Heart left ventricle (tissue), 16 donors: ENCODE data around the gene WBP1L. TPM values are rescaled to one million over a fixed set of nuclear protein-coding genes. Genes with fewer than 3 reads are reported as not detected.

Source experiments
- ATAC-seq, 4 donors: fragments of 200-7000 bp; cut with Tn5 transposase; one replicate each; pipeline ENCODE4 v1.9.1; 2020 to 2022; ENCODE audit warnings: moderate library complexity in 4 of 4, mild to moderate bottlenecking in 3 of 4, moderate number of reproducible peaks in 1 of 4
- DNase-seq, 5 donors: peaks; one replicate each; pipeline ENCODE4 v3.0.0-alpha.2; 2020
- H3K27ac ChIP-seq, 12 donors: fragments of 200-600 bp; sonication (generic) in 4 of 12; one replicate each; pipeline versions ENCODE4 v1.5.0 to v1.8.0; 2016 to 2022; ENCODE audit warnings: mild to moderate bottlenecking in 2 of 12
- H3K27me3 ChIP-seq, 9 donors: fragments of 200-600 bp; sonication (generic) in 2 of 9; one replicate each; pipeline versions ENCODE4 v1.5.1 to v1.8.0; 2016 to 2022; ENCODE audit warnings: mild to moderate bottlenecking in 3 of 9
- H3K36me3 ChIP-seq, 9 donors: fragments of 200-600 bp; sonication (generic) in 2 of 9; one replicate each; pipeline versions ENCODE4 v1.5.0 to v1.8.0; 2018 to 2022; ENCODE audit warnings: mild to moderate bottlenecking in 2 of 9
- H3K4me1 ChIP-seq, 12 donors: fragments of 200-600 bp; sonication (generic) in 4 of 12; one replicate each; pipeline versions ENCODE4 v1.5.0 to v1.8.0; 2016 to 2022; ENCODE audit warnings: mild to moderate bottlenecking in 3 of 12
- H3K4me3 ChIP-seq, 12 donors: fragments of 200-600 bp; sonication (generic) in 4 of 12; one replicate each; pipeline versions ENCODE4 v1.5.0 to v1.8.0; 2017 to 2022; ENCODE audit warnings: mild to moderate bottlenecking in 9 of 12, moderate library complexity in 4 of 12
- H3K9me3 ChIP-seq, 12 donors: fragments of 200-600 bp; sonication (generic) in 4 of 12; one replicate each; pipeline versions ENCODE4 v1.5.0 to v1.8.0; 2016 to 2022; ENCODE audit warnings: mild to moderate bottlenecking in 1 of 12
- CTCF ChIP-seq, 12 donors: fragments of 200-600 bp; sonication (generic) in 4 of 12; IDR thresholded peaks; one replicate each; pipeline versions ENCODE4 v1.5.0 to v1.8.0; 2018 to 2022; ENCODE audit warnings: antibody characterized with exemption in 12 of 12, mild to moderate bottlenecking in 5 of 12
- POLR2A ChIP-seq, 2 donors: fragments of 450-650 bp; IDR thresholded peaks; one replicate each; pipeline ENCODE4 v1.6.1; 2017; ENCODE audit warnings: antibody characterized with exemption in 2 of 2, mild to moderate bottlenecking in 2 of 2, moderate library complexity in 2 of 2
- WGBS, 4 donors: extraction: QIAGEN DNeasy Blood & Tissue Kit in 2 of 4; methylation state at CpG; one replicate each; pipeline versions ENCODE4 v1.1.5 to v1.1.7; 2013 to 2018; 5-methylcytosine and 5-hydroxymethylcytosine counted together
- intact Hi-C, 10 donors: fragments of 100-400 bp; cut with DNase I; formaldehyde crosslinking; loops; one replicate each; pipeline versions ENCODE4 v1.11.1 to v1.14.2; 2022
- polyA plus RNA-seq, 2 donors: library from polyadenylated mRNA; stranded (reverse); fragments of 200-250 nt; gene quantifications; one replicate each; pipeline ENCODE4 v1.2.3, GENCODE V29; 2013
- total RNA-seq, 9 donors: library from RNA; depleted of rRNA in 2 of 9; stranded (reverse); fragments of >200 nt in 2 of 9; fragmentation: NEBNext Ultra II Directional in 3 of 9; extraction: Animal tissue kit (Norgen Biotek cat#: 25700) in 3 of 9; gene quantifications; one replicate each; pipeline versions ENCODE4 v1.1.0 to v1.2.4, GENCODE V29; 2016 to 2023
- donor health status: ischemic (EF 13 %, LVEDD 7.1; RV severe dilation, severe dysfunction).
- donor health status: healthy with polysubstance abuse.
- donor health status: DM: no; HTN: yes; CAD: no.
- donor health status: DM: no; HTN: no; CAD: no.
- donor health status: ischemic (EF 25% LVEDD 6.9; RV normal size, moderate dysfunction).
- donor health status: ischemic (EF 25% LVEDD 5.7; RV mildly dilated, moderate dysfunction).
- donor health status: healthy.
- donor health status: DM: yes; HTN: yes; CAD: no.
- donor health status: ischemic (EF 35%, LVEDD 5.7; RV mildly dilated, moderate dysfunction).
- donor health status: nonischemic (EF 11% LVEDD 7.7; RV severe dilation, severe dysfunction).
- donor health status: DM: yes; HTN: yes; CAD: no.
- donor health status: PGD.
- donor health status: ischemic (EF 29% LVEDD 5.4; RV normal size, mild dysfunction).
- donor health status: nonischemic (EF 23%, LVEDD 6.1; RV moderate dilation, normal function).

The WBP1L gene
- total and polyA plus RNA-seq, 11 donors = 10.7 to 75.1 (median 27.6) TPM

GRCh38 chr10:102713539-102713813, 30.3 kb upstream of the WBP1L start:
- DNase-seq (no peak), ATAC-seq (peak; percentile 22 to 50 (median 38))
- Histone ChIP-seq H3K4me3 (peak overlapping the region; percentile 70 to 100 (median 90)), H3K27ac (peak overlapping the region; percentile 2 to 92 (median 83)), H3K9me3 (no peaks in the 10 kb centered on the region), H3K36me3 (no peaks in the 10 kb centered on the region), H3K27me3 (no peaks in the 10 kb centered on the region), H3K4me1 (peaks cover 0 to 41% (median 18%) of the 10 kb centered on the region in 12 donors)
- 0 to 2% (median 0%) methylated on average over 13 of the region's 13 CpGs for WGBS, 4 donors
- intact Hi-C loops = loop anchor here in 6 of 10 donors (2.0 to 10.0 kb wide), 6 partner anchors 36 to 621 kb away; partner anchors contain the start of gene TRIM8 (in 2 of the 6)
- TF ChIP-seq POLR2A (IDR thresholded peaks at IDR 0.05) = no peak
- TF ChIP-seq CTCF (IDR thresholded peaks at IDR 0.05) = peak in 4 of 12 donors; percentile 18 to 46 (median 32)

DNA sequence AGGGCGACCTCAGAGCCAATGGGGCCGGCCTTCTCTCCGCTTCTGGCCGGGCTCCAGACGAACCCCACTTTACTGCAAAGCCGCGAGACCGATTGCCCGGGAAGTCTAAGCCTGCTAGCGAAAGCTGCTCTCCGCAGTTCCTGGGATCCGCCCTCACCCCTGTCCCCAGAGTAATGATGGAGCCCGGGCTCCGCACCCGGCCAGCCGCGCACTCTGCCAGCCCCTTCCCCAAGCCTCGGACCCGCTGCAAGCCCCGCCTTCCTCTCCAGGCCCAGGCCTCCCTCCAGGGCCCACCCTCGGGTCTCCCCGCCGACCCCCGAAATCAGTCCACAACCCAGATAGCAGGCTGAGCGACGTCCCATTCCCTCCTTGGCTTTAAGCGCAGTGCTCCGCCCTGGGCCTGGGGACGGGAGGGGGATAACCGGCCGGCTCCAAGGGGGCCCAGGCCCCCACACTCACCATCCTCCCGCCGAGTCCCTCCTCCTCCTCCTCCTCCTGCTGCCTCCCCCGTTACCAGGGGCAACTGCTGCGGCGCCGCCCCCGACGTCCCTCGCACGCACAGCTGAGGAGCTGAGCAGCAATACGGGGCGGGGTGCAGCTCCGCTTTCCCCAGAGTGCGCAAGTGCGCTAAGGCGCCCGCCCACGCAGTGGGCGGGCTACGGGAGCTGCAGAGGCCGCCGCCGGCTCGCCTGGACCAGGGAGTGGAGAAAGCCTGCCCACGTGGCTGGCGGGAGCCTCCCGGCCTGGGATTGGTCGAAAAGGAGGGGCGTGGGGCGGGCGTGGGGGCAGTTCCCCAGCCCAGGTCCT, 29.7 kb upstream of the WBP1L start, which contains the start of gene ARL3:
Gene ARL3 (minus strand): TSS at position 584 of the 807 bp plus-strand sequence. CDS start 122 bp downstream, at position 462.
- intact Hi-C loops = loop anchor here in 6 of 10 donors (2.0 to 10.0 kb wide), 6 partner anchors 37 to 621 kb away; partner anchors contain the start of gene TRIM8 (in 2 of the 6)
- H3K4me1 ChIP-seq = peaks cover 0 to 46% (median 22%) of the 10 kb centered on the region in 12 donors
- TF ChIP-seq POLR2A (IDR thresholded peaks at IDR 0.05) (peak in 1 of 2 donors; percentile 74), CTCF (IDR thresholded peaks at IDR 0.05) (peak in 7 of 12 donors; percentile 1 to 46 (median 38))
- H3K36me3 ChIP-seq = no peaks in the 10 kb centered on the region
- H3K4me3 ChIP-seq = peak within 1 kb of the TSS; percentile 70 to 100 (median 90)
- H3K27ac ChIP-seq = peak within 1 kb of the TSS; percentile 2 to 92 (median 83)
- ATAC-seq (peak; percentile 98 to 99 (median 98)), DNase-seq (peak; percentile 97 to 99 (median 99))
- 0 to 1% (median 0%) methylated on average over 34 to 62 of the region's 62 CpGs for WGBS, 4 donors
- H3K9me3 ChIP-seq = no peaks in the 10 kb centered on the region
- no peaks in the 10 kb centered on the region for H3K27me3 ChIP-seq

DNA sequence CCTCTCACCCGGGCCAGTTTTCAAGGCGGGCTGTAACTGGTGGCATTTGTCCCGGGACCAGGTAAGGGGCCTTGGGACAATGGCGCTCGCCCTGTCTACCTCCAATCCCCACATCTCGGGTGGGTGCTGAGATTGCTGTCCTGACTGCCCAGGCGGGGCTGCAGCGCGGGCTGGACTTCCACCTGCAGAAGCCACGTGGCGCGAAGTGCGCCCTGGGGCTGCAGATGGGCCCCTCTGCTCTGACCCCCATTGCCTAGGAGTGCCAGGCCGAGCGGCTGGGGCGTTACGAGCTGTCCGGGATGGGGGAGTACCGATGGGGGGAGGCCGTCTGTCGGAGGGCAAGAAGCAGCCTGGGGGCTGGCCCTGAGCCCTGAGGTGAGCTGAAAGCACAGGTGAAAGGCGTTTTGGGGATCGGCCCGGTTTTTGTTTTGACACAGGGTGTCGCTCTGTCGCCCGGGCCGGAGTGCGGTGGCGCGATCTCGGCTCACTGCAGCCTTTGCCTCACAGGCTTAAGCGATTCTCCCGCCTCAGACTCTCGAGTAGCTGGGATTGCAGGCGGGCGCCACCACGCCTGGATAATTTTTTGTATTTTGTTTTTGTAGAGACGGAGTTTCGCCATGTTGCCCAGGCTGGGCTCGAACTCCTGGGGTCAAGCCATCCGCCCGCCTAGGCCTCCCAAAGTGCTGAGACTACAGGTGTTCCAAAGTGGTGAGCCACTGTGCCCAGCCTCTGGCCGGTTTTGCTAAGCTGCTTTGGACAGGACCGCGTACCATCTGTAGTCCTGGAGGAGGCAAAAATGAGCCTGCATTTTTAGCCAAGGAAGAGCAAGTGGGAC, 28.9 kb upstream of the WBP1L start, which contains the start of gene SFXN2:
Gene SFXN2 (plus strand): TSS at position 16 of the 835 bp plus-strand sequence. CDS start 12,001 bp downstream, outside the sequence.
- no peaks in the 10 kb centered on the region for H3K9me3 ChIP-seq
- H3K27me3 ChIP-seq = no peaks in the 10 kb centered on the region
- 6 to 13% (median 9%) methylated on average over 24 to 46 of the region's 46 CpGs for WGBS, 4 donors
- ATAC-seq (peak in 1 of 4 donors; percentile 7), DNase-seq (peak in 1 of 5 donors; percentile 59)
- intact Hi-C loops = loop anchor here in 7 of 10 donors (5.0 to 10.0 kb wide), 5 partner anchors 38 to 620 kb away; partner anchors contain the start of gene TRIM8 (in 1 of the 7)
- TF ChIP-seq POLR2A (IDR thresholded peaks at IDR 0.05) (no peak), CTCF (IDR thresholded peaks at IDR 0.05) (no peak)
- H3K4me3 ChIP-seq = peak within 1 kb of the TSS; percentile 70 to 100 (median 90)
- H3K4me1 ChIP-seq = peaks cover 0 to 46% (median 22%) of the 10 kb centered on the region in 12 donors
- H3K36me3 ChIP-seq = no peaks in the 10 kb centered on the region
- peak within 1 kb of the TSS; percentile 2 to 92 (median 83) for H3K27ac ChIP-seq
